ENCODE results near the gene GP1BA.
A peak's percentile ranks its signal among the peaks of the same experiment; 100 is the strongest.

Gene GP1BA

DNA sequence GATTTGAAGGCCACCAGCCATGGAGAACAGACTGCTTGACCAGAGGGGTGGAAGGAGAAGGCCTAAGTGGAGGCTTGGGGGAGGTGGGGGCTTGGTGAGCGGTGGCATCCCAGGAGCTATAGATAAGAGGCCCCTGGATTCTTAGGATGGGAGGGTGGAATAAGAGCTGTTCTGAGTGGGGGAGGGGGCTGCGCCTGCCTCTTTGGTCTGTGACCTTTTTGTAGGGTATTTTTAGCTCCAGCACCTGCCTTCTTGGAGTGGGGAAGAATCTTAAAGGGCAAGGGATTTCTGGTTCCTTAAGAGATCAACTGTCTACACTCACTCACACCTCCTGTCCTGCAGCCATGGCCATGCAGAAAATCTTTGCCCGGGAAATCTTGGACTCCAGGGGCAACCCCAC lies 19.4 kb downstream of the GP1BA start:
- DNase-seq: no peak

- no peak for DNase-seq
Observed at GRCh38 chr17:4953451-4953961, 21.4 kb downstream of the GP1BA start.

- DNase-seq: no peak
Observed at GRCh38 chr17:4955091-4955490, 23.0 kb downstream of the GP1BA start.

- DNase-seq: no peak
Observed at GRCh38 chr17:4956493-4957061, 24.5 kb downstream of the GP1BA start.

DNA sequence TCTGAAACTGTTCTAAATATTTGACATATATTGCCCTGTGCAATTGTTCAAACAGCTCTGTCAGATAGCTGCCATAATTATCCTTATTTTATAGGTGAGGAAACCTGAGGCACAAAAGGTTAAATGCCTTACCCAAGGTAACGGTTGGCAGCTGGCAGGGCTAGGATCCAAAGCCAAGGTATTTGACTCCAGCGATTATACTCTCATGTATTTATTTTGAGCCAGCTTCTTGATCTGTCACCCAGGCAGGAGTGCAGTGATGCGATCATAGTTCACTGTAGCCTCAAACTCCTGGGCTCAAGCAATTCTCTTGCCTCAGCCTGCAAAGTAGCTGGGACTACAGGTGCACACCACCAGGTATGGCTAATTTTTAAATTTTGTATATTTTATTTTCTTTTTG lies 26.0 kb downstream of the GP1BA start:
- no peak for DNase-seq

DNA sequence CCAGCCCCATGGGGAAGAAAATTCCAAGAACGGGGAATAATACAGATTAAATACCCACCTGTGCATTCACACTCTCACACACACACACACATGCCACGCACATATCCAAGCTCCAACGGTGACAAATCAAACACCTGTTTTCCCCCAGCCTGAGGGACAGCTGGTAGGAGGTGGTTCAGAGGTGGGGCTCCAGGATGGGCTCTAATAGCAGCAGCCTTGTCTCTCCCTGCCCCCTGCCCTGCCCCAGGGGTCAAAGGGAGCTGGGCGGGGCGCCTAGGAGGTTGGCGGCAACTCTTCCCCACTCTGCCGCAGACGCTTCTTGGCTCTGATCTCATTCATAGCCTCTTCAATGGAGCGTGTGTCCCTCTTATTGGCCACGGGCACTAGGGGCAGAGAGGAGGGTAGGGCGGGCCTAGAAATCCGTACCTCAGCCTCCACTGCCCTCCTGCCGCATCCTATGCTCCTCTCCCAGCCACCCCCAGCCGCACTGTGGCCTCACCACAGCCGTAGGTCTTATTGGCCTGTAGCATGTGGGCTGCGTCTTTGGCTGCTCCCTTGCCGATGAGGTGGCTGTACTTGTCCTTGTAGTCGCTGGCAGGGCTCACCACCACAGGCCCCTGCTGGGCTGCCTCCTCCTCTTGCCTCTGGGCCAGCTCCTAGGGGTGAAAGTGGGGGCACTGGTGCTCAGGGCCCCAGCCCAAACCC lies 27.3 kb downstream of the GP1BA start:
- no peak for DNase-seq

GRCh38 chr17:4960279-4960922 lies 28.3 kb downstream of the GP1BA start:
- no peak for DNase-seq

GRCh38 chr17:4965311-4965986 lies 33.4 kb downstream of the GP1BA start:
- no peak for DNase-seq

- peak; percentile 93 for DNase-seq
Observed at GRCh38 chr17:4966844-4967538, 34.9 kb downstream of the GP1BA start.

DNA sequence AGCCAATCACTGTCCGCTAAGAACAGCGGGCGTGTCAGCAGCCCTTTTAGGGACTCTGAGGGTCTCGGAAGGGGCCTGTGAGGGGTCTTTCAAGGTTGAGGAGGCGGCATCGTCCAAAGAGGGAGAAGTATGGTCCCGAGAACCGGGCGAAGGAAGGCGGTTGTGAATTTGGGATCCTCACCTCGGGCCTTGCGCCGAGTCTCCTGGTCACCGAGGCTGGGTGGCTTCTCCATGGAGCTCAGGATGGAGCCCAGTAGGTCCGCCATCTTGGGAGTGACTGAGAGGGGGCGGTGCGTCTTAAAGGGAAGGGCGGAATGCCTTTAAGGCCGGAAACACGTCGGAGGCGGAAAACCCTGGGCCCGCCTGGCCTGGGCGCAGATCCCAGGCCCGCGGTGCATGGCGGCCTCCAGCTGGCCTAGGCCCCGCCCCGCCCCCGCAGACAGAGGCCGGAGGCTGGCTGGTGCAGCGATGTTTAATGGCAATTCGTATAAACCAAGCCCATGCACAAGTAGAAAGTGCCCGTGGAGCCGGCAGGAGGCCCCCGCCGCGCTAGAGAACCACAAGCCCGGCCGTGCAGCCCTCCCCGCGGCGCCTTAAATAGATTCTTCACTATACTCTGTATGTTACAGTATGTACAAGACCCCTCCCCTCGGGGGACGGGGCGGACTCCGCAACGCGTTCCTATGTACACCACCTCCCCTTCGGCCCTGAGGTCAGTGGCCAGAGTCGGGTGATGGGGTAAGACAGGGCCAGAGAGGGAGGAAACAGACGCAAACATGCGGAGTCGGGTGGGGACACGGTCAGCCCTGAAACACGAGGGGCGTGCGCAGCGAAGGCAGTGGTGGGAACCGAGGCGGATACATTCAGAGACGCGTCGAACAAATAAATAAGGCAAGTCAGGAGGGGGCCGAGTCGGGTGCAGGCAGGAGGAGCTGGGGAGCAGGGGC lies 35.7 kb downstream of the GP1BA start, which contains the start of gene SPAG7:
Gene SPAG7 (minus strand): TSS at position 279 of the 947 bp plus-strand sequence. CDS start 13 bp downstream, at position 266.
- DNase-seq: peak; percentile 70

- no peak for DNase-seq
Observed at GRCh38 chr17:4968486-4969046, 36.5 kb downstream of the GP1BA start.

DNA sequence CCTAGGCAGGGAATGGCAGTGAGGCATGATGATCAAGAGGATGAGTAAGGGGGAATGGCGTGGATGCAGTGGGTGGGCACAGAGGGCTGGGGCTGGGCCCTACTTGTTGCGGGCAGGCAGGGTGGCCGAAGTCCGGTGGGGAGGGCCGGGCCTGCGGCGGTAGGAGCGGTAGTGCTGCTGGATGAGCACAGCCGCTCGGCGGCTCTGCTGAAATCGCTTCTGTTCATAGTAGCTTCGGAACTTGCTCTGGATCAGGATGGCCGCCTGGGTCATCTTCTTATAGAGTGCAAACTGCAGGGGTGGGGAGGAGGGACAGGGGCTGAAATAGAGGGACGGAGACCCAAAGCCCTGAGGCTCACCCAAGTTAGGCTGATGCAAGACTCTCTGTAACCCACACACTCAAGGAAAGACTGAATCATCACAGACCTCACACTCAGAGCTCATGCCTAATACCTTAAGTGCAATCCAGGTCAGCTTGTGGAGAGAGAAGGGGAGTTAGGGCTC lies 37.0 kb downstream of the GP1BA start:
- no peak for DNase-seq

DNA sequence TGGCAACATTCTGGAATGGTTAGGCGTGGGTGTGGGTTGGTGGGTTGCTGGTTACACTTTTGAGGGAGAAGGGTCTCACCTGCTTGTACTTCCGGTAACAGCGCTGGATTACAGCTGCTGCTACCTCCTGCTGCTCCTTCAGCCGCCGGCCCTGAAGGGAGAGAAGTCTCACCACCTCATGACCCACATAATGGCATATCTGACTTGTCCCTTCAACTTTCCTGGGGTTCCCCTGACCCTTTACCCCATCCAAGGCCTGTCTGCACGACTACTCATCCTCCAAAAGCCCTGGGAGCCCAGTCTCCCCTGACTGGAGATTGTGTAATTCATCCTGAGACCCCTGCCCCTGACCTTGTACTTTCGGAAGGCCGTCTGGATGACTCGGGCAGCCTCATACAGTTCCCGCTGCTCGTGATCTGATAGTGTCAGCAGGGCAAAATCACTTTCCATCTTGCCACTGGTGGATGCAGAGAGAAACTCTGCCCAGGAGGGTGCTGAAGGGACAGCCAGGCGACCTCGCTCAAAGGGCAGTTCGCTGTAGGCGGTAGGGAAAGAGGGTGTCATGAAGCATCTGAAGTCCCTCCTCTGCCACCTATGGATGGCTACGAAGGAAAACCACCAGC lies 37.6 kb downstream of the GP1BA start:
- no peak for DNase-seq

DNA sequence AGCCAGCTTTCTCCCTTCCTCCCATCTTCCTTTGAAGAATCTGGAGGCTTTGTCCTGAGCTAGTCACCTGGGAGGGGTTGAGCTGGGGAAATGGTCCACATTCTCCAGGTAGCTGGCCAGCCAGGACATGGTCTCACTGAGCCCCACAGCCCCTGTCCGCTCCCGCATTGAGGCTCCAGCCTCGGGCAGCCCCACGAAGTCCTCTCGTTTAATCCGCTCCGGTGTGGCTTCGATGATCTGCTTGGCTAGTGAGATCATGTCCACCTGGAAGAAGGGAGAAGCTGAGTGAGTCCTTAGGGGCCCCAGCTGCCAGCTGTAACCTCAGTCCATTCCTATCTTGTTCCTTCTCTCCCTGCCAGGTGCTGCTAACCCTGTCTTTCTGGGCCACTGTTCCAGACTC lies 38.2 kb downstream of the GP1BA start:
- DNase-seq: no peak

GRCh38 chr17:4971826-4972225 lies 39.7 kb downstream of the GP1BA start:
- no peak for DNase-seq

- DNase-seq: no peak
Observed at GRCh38 chr17:4972322-4972721, 40.2 kb downstream of the GP1BA start.

GRCh38 chr17:4972752-4973151 lies 40.7 kb downstream of the GP1BA start:
- DNase-seq: no peak

GRCh38 chr17:4973256-4974114 lies 41.4 kb downstream of the GP1BA start:
- DNase-seq: no peak

GRCh38 chr17:4974115-4974670 lies 42.1 kb downstream of the GP1BA start:
- DNase-seq: no peak
